RWPE2 (cell line): ENCODE data around the gene RRAGB.
"Not testable (repeated sequence)": the region's sequence is repeated elsewhere in the genome, so short reads cannot be mapped to it uniquely, and the experiment has no call there.

ENCODE experiments used
- ATAC-seq: fragments of 200-7000 bp; cut with Tn5 transposase; 3 replicates; pipeline ENCODE4 v1.9.1; 2021; ENCODE audit warnings: low read depth
- DNase-seq: peaks from one replicate; pipeline ENCODE4 v3.0.0-alpha.2; 2020; ENCODE audit warnings: low spot score
- H3K27ac ChIP-seq: fragments of 450-650 bp; 2 replicates; pipeline ENCODE4 v1.5.1; 2017; ENCODE audit warnings: mild to moderate bottlenecking; ENCODE audit not compliant: poor library complexity, severe bottlenecking
- H3K27me3 ChIP-seq: fragments of 250-450 bp; sonication (Bioruptor Pico); 2 replicates; pipeline ENCODE4 v1.5.1; 2021; ENCODE audit warnings: mild to moderate bottlenecking, moderate library complexity; ENCODE audit not compliant: insufficient read depth, poor library complexity, severe bottlenecking
- H3K36me3 ChIP-seq: fragments of 250-450 bp; sonication (Bioruptor Pico); 2 replicates; pipeline ENCODE4 v1.5.1; 2020; ENCODE audit warnings: low read depth, mild to moderate bottlenecking, moderate library complexity
- H3K4me1 ChIP-seq: fragments of 250-450 bp; sonication (Bioruptor Pico); 2 replicates; pipeline ENCODE4 v1.5.1; 2021; ENCODE audit warnings: mild to moderate bottlenecking, moderate library complexity; ENCODE audit not compliant: insufficient read depth, poor library complexity, severe bottlenecking
- H3K4me3 ChIP-seq: fragments of 250-450 bp; sonication (Bioruptor Pico); 2 replicates; pipeline ENCODE4 v1.5.1; 2021; ENCODE audit warnings: mild to moderate bottlenecking, moderate library complexity; ENCODE audit not compliant: severe bottlenecking
- H3K9me3 ChIP-seq: fragments of 250-450 bp; sonication (Bioruptor Pico); 2 replicates; pipeline ENCODE4 v1.5.1; 2021; ENCODE audit warnings: mild to moderate bottlenecking, moderate library complexity; ENCODE audit not compliant: severe bottlenecking
- CTCF ChIP-seq: fragments of 450-650 bp; IDR thresholded peaks from one replicate; pipeline ENCODE4 v1.5.1; 2017; ENCODE audit warnings: mild to moderate bottlenecking, moderate library complexity; ENCODE audit not compliant: poor library complexity, severe bottlenecking

RRAGB gene

DNA sequence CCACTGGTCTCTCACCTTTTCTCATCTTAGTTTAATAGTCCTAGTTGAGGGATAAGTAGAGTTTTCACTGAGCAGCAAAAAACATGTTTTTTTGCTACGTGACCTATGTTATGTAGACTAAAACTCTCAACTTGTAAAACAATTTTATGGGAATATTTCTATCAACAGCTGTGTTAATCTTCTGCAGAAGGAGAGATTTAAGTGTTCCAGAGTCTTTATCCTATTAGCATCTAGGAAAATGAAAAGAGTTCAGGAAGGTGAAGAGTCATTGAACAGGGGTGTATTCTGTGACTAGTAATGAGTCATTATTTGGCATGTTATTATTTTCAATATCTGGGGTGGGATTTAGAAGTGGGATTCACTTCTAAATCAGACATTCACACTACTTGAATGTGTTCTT, 41.9 kb downstream of the RRAGB start:
- ATAC-seq (no peak), DNase-seq (no peak)
- no peak for TF ChIP-seq CTCF
- Histone ChIP-seq H3K36me3 (no peaks in the 10 kb centered on the region; the same call in 1 of the 2 replicates), H3K27me3 (no peaks in the 10 kb centered on the region), H3K4me3 (no peak overlapping the region), H3K27ac (no peak overlapping the region), H3K4me1 (no peaks in the 10 kb centered on the region), H3K9me3 (no peaks in the 10 kb centered on the region)

GRCh38 chrX:55767100-55767499, 49.6 kb downstream of the RRAGB start:
- H3K27me3 ChIP-seq = no peaks in the 10 kb centered on the region
- DNase-seq = no peak
- no peaks in the 10 kb centered on the region for H3K4me1 ChIP-seq
- no peaks in the 10 kb centered on the region for H3K36me3 ChIP-seq
- ATAC-seq = peak; percentile 40; the same call in 1 of the 3 replicates
- no peak for TF ChIP-seq CTCF
- H3K4me3 ChIP-seq = no peak overlapping the region
- H3K9me3 ChIP-seq = no peaks in the 10 kb centered on the region
- no peak overlapping the region for H3K27ac ChIP-seq

- H3K36me3 ChIP-seq, DNase-seq, H3K4me3 ChIP-seq, H3K9me3 ChIP-seq, H3K27me3 ChIP-seq, H3K27ac ChIP-seq, ATAC-seq, H3K4me1 ChIP-seq: not testable (repeated sequence)
These were observed 56.9 kb downstream of the RRAGB start for GRCh38 chrX:55774419-55774818.

- ATAC-seq = no peak
- H3K4me1 ChIP-seq = no peaks in the 10 kb centered on the region
- H3K9me3 ChIP-seq = no peaks in the 10 kb centered on the region
- H3K4me3 ChIP-seq = no peak overlapping the region
- TF ChIP-seq CTCF = no peak
- H3K27ac ChIP-seq = no peak overlapping the region
- no peak for DNase-seq
- no peaks in the 10 kb centered on the region for H3K36me3 ChIP-seq
- H3K27me3 ChIP-seq = no peaks in the 10 kb centered on the region
These were observed 60.0 kb downstream of the RRAGB start for GRCh38 chrX:55777596-55777995.

GRCh38 chrX:55778322-55778721, 60.8 kb downstream of the RRAGB start:
- Histone ChIP-seq H3K27ac (no peak overlapping the region), H3K4me3 (no peak overlapping the region), H3K4me1 (no peaks in the 10 kb centered on the region), H3K27me3 (no peaks in the 10 kb centered on the region), H3K36me3 (no peaks in the 10 kb centered on the region), H3K9me3 (no peaks in the 10 kb centered on the region)
- TF ChIP-seq CTCF = no peak
- no peak for ATAC-seq
- no peak for DNase-seq
